Kidney tubule cell (primary cell): ENCODE measurements around the gene CAMTA2.
"Not testable (repeated sequence)": the region's sequence is repeated elsewhere in the genome, so short reads cannot be mapped to it uniquely, and the experiment has no call there.

Source experiments
- DNase-seq: peaks from one replicate; pipeline ENCODE4 v3.0.0-alpha.2; 2018; ENCODE audit warnings: low spot score

Gene CAMTA2

GRCh38 chr17:4932756-4933155 lies 54.7 kb downstream of the CAMTA2 start:
- no peak for DNase-seq

GRCh38 chr17:4931963-4932362 lies 55.5 kb downstream of the CAMTA2 start, which contains the start of gene GP1BA:
GP1BA (plus strand) TSS chr17:4932277; CDS start chr17:4932605, 328 bp downstream.
- no peak for DNase-seq

DNA sequence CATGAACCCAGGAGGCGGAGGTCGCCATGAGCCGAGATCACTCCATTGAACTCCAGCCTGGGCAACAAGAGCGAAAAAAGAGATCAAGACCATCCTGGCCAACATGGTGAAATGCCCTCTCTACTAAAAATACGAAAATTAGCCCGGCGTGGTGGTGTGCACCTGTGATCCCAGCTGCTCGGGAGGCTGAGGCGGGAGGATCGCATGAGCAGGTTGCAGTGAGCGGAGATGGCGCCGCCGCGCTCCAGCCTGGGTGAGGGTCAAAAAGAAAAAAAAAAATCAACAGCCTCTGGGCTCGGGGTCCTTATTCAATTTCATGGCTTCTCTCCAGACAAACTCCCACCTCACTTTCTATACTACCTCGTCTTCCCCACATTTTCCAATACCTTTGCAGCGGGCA lies 58.6 kb downstream of the CAMTA2 start:
- DNase-seq = no peak

DNA sequence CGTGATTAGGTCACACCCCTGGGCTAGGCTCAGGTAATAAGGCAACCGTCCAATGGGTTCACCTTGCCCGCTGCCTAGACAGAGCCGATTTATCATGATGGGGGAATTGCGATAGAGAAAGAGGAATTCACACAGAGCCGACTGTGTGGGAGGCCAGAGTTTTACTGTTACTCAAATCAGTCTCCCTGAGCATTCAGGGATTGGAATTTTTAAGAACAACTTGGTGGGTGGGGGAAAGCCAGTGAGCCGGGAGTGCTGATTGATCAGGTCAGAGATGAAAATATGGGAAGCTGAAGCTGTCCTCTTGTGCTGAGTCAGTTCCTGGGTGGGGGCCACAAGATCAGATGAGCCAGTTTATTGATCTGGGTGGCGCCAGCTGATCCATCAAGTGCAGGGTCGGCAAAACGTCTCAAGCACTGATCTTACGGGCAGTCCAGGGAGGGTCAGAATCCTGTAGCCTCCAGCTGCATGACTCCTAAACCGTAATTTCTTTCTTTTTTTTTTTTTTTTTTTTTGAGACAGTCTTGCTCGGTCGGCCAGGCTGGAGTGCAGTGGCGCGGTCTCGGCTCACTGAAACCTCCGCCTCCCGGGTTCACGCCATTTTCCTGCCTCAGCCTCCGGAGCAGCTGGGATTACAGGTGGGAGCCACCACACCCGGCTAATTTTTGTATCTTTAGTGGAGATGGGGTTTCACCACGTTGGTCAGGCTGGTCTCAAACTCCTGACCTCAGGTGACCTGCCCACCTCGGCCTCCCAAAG lies 60.7 kb downstream of the CAMTA2 start:
- not testable (repeated sequence) for DNase-seq

DNA sequence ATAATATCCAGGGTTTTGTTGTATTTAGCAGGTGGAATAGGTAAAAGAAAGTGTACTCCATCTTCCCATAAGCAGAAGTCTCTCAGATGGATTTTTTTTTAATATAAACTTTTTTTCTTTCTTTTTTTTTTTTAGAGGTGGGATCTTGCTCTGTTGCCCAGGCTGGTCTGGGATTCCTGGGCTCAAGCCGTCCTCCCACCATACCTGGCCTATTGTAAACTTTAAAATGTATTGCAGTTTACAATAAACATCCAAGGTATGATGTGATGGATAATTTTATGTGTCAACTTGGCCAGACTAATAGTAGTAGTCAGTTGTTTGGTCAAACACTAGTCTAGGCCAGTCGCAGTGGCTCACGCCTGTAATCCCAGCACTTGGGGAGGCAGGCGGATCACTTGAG lies 66.2 kb downstream of the CAMTA2 start:
- no peak for DNase-seq

GRCh38 chr17:4920351-4921048 lies 67.0 kb downstream of the CAMTA2 start:
- DNase-seq = no peak

DNA sequence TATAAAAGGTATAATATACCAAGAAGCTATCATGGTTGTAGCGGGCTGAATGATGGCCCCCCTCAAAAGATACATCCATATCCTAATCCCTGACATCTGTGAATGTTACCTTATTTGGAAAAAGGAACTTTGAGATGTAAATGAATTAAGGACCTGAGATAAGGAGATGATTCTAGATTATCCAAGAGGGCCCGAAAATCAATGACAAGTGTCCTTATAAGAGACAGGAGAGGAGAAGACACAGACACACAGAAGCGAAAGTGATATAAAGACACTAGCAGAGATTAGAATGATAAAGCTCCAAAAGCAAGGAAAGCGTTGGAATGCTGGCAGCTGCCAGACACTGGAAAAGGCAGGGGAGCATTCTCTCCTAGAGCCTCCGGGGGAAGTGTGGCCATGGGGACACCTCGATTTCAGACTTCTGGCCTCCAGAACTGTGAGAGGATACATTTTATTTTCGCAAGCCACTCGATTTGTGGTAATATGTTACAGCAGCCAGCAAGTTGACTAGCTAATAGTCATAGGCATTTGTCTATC lies 67.9 kb downstream of the CAMTA2 start:
- no peak for DNase-seq
